ENCODE measurements around the gene P3H4. TPM values are rescaled to one million over a fixed set of nuclear protein-coding genes. Genes with fewer than 3 reads are reported as not detected.

Gene P3H4
- total RNA-seq, 1 experiment from 2014 or later: 24.0 TPM

- H3K4ac ChIP-seq (ENCODE audit: low read depth, low read length): no peak overlapping the region
- no peak overlapping the region for H2AK5ac ChIP-seq (ENCODE audit: insufficient read length, low read length)
- no peak for DNase-seq
- H4K91ac ChIP-seq (ENCODE audit: insufficient read length, low read depth, low read length): no peak overlapping the region
- WGBS (ENCODE audit: extremely low coverage, insufficient read length, low lambda C conversion rate): no CpG with 5 or more reads among the region's 12 CpGs
- no peak overlapping the region for H3K56ac ChIP-seq (ENCODE audit: insufficient read length, low read depth, low read length)
- H4K5ac ChIP-seq (ENCODE audit: insufficient read length, low read depth, low read length): no peak overlapping the region
- Mint-ChIP-seq H3K9me3 (no peaks in the 10 kb centered on the region), H3K27ac (peak overlapping the region in 1 of 3 experiments; percentile 74; a peak in 3 of 7 replicates), H3K27me3 (ENCODE audit: low read depth) (no peaks in the 10 kb centered on the region; the same call in 1 of the 2 replicates), H3K4me3 (no peak overlapping the region), H3K36me3 (ENCODE audit: insufficient read depth in 1 of 3, low read depth in 3 of 3) (peaks cover 22 to 43% (median 42%) of the 10 kb centered on the region in 3 experiments; a peak in 6 of 7 replicates), H3K4me1 (no peaks in the 10 kb centered on the region)
- H3K27ac ChIP-seq (ENCODE audit: insufficient read length, low read depth, low read length): no peak overlapping the region
- no peak overlapping the region for H3K4me2 ChIP-seq (ENCODE audit: insufficient read depth, insufficient read length, low read length)
- H2BK15ac ChIP-seq (ENCODE audit: low read depth, low read length): no peak overlapping the region
- H2BK12ac ChIP-seq (ENCODE audit: insufficient read length, low read depth, low read length): no peak overlapping the region
- H3K9me3 ChIP-seq (ENCODE audit: control insufficient read depth, low read depth, low read length): no peaks in the 10 kb centered on the region
- H3K79me2 ChIP-seq (ENCODE audit: insufficient read depth, low read length): no peaks in the 10 kb centered on the region
- no peaks in the 10 kb centered on the region for H3K79me1 ChIP-seq (ENCODE audit: insufficient read depth, low read depth, low read length, poor library complexity, severe bottlenecking)
- no peak overlapping the region for H2BK120ac ChIP-seq (ENCODE audit: low read depth, low read length, poor library complexity, severe bottlenecking)
- no peaks in the 10 kb centered on the region for H3K27me3 ChIP-seq (ENCODE audit: insufficient read depth, low read length)
- no peak overlapping the region for H3T11ph ChIP-seq (ENCODE audit: low read length)
- no peak overlapping the region for H3K9ac ChIP-seq (ENCODE audit: extremely low read depth, insufficient read length, low read length)
- H3K23ac ChIP-seq (ENCODE audit: insufficient read length, low read depth, low read length): no peak overlapping the region
- no peaks in the 10 kb centered on the region for H4K20me1 ChIP-seq (ENCODE audit: control insufficient read depth, insufficient read depth, insufficient read length)
- TF ChIP-seq CTCF (conservative IDR thresholded peaks at IDR 0.05): no peak
- no peak overlapping the region for H3K18ac ChIP-seq (ENCODE audit: insufficient read length, low read depth, low read length)
- H3K4me1 ChIP-seq (ENCODE audit: insufficient read depth, low read length): no peaks in the 10 kb centered on the region
- no peak overlapping the region for H2BK5ac ChIP-seq (ENCODE audit: insufficient read length, low read length)
- no peak overlapping the region for H3K14ac ChIP-seq (ENCODE audit: insufficient read depth, low read length)
- no peaks in the 10 kb centered on the region for H3K23me2 ChIP-seq (ENCODE audit: insufficient read length, low read depth, low read length, poor library complexity, severe bottlenecking)
- no peak overlapping the region for H4K8ac ChIP-seq (replicated peaks; ENCODE audit: insufficient read length, low read depth, low read length)
- H2AFZ ChIP-seq (ENCODE audit: low read length): no peak overlapping the region
- H2BK20ac ChIP-seq (ENCODE audit: low read depth, low read length, poor library complexity, severe bottlenecking): no peak overlapping the region
These were observed 57.7 kb downstream of the P3H4 start for GRCh38 chr17:41754066-41754465.

Other genes with a start within 250 kb of the P3H4 start
- not detected in 2 replicates for gene KRT9, start 239.9 kb downstream of the P3H4 start, total RNA-seq (2021)
- gene KRT14, start 225.1 kb downstream of the P3H4 start, total RNA-seq (2021): not detected in 2 replicates
- not detected in 2 replicates for gene KRT16, start 199.2 kb downstream of the P3H4 start, total RNA-seq (2021)
- 1.1 and 1.5 TPM in 2 replicates for gene KRT17, start 187.4 kb downstream of the P3H4 start, total RNA-seq (2021)
- gene EIF1, start 123.1 kb downstream of the P3H4 start, total RNA-seq (2021): 651 and 652 TPM in 2 replicates
- gene GAST, start 99.6 kb downstream of the P3H4 start, total RNA-seq (2021): not detected in 2 replicates
- gene HAP1, start 77.3 kb downstream of the P3H4 start, total RNA-seq (2021): 2.2 and 2.5 TPM in 2 replicates
- gene JUP, start 25.2 kb downstream of the P3H4 start, total RNA-seq (2021): 87.9 and 90.1 TPM in 2 replicates
- gene FKBP10, start 1.1 kb upstream of the P3H4 start, total RNA-seq (2021): 166 TPM in 2 replicates
- gene NT5C3B, start 24.3 kb upstream of the P3H4 start, total RNA-seq (2021): 66.2 and 76.1 TPM in 2 replicates
- 0.22 and 0.46 TPM in 2 replicates for gene KLHL10, start 25.9 kb upstream of the P3H4 start, total RNA-seq (2021)
- gene KLHL11, start 53.5 kb upstream of the P3H4 start, total RNA-seq (2021): 16.8 and 17.0 TPM in 2 replicates
- gene ACLY, start 107.0 kb upstream of the P3H4 start, total RNA-seq (2021): 279 and 289 TPM in 2 replicates
- gene ODAD4, start 118.7 kb upstream of the P3H4 start, total RNA-seq (2021): 1.3 and 2.1 TPM in 2 replicates
- gene CNP, start 154.8 kb upstream of the P3H4 start, total RNA-seq (2021): 78.5 and 79.7 TPM in 2 replicates
- gene DNAJC7, start 205.5 kb upstream of the P3H4 start, total RNA-seq (2021): 135 and 141 TPM in 2 replicates
- gene NKIRAS2, start 208.1 kb upstream of the P3H4 start, total RNA-seq (2021): 36.6 and 37.1 TPM in 2 replicates
- gene C17orf113, start 238.7 kb upstream of the P3H4 start, total RNA-seq (2021): 1.0 and 1.2 TPM in 2 replicates

Data from H9 (cell line).